Upper lobe of left lung (tissue), 4 donors: ENCODE measurements around the gene RELCH.

Source experiments
- CTCF ChIP-seq, 6 experiments: fragments of 450-650 bp in 4 of 6; fragments of 200-600 bp in 2 of 6; sonication (generic) in 2 of 6; IDR thresholded peaks; one replicate each; pipeline ENCODE4 v1.5.1; 2016 to 2019; ENCODE audit warnings: antibody characterized with exemption in 6 of 6
- EP300 ChIP-seq, 4 donors: sonication (generic); formaldehyde crosslinking; IDR thresholded peaks; one replicate each; pipeline ENCODE4 v1.5.1; 2017; ENCODE audit warnings: antibody characterized with exemption in 4 of 4, control low read depth in 2 of 4
- POLR2A ChIP-seq, 4 donors: fragments of 450-650 bp; IDR thresholded peaks; one replicate each; pipeline ENCODE4 v1.5.1; 2016 to 2017; ENCODE audit warnings: antibody characterized with exemption in 4 of 4, mild to moderate bottlenecking in 2 of 4
- POLR2AphosphoS5 ChIP-seq, 2 donors: sonication (generic); formaldehyde crosslinking; IDR thresholded peaks; one replicate each; pipeline ENCODE4 v1.5.1; 2017; ENCODE audit warnings: antibody characterized with exemption in 2 of 2

DNA sequence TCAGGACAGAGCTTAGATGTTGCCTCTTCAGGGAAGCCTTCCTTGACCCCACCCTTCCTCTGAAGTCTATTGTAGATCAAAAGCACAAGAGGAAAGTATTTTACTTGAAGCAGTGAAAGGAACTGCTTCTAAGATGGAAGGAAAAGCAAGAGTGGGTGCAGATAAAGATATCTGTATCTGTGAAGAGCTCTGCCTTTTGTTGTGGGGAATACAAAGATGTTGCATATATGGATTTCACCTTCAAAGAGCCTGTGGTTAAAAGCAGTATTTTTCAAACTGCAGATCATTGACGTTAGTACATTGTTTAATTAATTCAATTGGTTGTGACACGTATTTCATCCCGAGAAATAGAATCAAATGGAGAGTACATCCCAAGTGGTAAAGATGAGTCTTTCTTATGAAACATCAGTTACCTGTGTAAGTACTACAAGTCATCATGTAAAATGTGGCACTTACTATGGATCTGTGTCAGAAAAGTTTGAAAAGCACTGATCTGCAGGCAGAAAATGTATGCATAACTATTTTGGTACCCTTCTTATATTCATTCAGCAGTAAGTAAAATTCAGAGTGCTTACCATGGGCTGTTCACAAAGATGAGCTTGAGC lies 113.4 kb downstream of the RELCH start:
- TF ChIP-seq CTCF (IDR thresholded peaks at IDR 0.05): no peak
- TF ChIP-seq POLR2A (IDR thresholded peaks at IDR 0.05): no peak
- TF ChIP-seq POLR2AphosphoS5 (IDR thresholded peaks at IDR 0.05): no peak
- no peak for TF ChIP-seq EP300 (IDR thresholded peaks at IDR 0.05)
